T-helper 22 cell (primary cell): ENCODE measurements around the gene CRISP2.

ENCODE experiments used
- DNase-seq: peaks from one replicate; pipeline ENCODE4 v3.0.0-alpha.2; 2020; ENCODE audit warnings: low read depth

CRISP2 gene

DNA sequence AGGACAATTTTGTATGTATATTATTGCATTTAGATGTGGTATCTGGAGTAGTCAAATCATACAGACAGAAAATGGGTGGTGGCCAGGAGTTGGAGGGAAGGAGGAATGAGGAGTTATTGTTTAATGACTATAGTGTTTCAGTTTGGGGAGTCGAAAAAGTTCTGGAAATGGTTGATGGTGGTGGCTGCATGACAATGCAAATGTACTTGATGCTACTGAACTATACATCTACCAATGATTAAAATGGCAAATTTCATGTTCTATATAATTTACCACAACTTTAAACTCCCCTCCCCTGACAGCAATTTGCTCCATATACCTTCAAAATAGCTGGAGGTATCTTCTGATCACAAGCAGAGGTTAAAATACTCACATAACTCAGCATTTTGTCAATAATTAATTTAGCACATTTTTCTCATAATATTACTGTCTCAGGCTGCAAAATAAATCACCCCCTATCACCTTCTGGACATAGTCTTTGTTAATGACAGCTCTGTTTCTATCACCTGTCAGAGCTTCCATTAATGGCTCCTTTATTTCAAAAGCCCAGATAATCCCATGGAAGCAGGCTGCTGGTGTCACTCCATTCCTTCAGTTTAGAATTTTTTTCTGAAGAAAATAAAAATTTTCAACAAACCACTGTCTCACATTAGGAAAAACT is 51.0 kb downstream of the CRISP2 start:
- DNase-seq = no peak

DNA sequence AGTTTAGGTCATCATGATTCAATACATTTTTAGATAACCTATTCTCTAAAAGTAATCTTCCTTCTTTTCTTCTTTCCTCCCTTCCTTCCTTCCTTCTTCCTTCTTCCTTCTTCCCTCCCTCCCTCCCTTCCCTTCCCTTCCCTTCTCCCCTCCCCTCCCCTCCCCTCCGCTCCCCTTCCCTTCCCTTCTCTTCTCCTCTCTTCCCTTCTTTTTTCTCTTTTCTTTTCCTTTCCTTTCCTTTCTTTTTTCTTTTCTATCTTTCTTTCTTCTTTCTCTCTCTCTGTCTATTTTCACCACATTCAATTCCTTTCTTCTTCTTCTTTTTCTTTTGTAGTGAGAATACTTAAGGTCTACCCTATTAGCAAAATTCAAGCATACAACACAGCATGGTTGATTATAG is 59.4 kb downstream of the CRISP2 start:
- no peak for DNase-seq

DNA sequence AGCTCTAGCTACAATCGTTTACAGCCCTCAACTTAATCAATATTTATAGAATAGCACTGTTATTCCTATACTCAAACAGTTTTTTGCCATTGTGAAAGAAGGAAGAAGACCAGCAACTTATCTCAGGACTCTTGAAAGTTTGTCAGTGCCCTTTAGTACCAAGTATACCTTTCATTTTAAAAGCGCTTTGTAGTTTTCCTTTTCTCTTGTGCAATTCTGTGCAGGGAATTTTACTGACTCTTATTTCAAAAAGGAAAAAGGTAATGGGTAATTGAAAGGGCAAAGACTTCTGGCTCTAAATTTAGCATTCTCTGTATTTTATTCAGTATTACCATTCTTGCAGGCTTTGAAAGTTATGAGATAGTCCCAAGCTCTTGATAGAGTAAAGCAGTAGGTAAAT is 59.9 kb downstream of the CRISP2 start:
- no peak for DNase-seq

DNA sequence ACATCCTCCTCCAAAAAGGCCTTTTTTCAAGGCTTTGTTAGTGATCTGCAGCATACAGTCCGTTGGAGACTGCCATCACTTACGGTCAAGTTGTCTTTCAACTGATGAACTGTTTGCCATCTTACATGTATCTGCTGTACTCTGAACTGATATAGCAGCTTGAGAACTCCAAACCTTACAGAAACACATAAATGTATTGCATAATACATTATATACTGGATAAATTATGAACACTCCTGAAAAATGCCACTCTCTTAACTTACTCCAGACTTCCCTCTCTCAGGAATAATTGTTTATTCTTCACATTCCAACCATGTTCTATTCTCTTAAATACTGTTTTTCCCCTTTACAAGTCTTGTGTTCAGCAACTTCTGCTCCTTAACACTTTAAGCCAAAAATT is 62.1 kb downstream of the CRISP2 start:
- no peak for DNase-seq

DNA sequence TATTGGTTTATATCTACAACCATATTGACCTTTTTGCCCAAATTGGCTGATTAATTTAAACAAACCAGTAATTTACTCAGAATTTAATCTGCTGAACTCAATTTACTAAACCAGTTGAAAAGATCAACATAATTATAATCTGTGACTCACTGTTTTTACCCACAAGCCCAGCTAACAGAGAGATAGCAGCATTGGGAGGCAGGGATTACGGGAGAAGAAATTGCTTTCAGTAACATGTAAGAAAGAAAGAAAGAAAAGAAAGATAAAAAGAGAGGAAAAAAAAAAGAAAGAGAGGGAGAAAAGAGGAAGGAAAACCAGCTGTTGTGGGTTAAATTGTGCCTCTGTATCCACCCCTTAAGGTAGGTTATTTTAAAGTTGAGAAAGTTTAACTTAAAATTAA is 63.4 kb downstream of the CRISP2 start:
- DNase-seq = no peak

DNA sequence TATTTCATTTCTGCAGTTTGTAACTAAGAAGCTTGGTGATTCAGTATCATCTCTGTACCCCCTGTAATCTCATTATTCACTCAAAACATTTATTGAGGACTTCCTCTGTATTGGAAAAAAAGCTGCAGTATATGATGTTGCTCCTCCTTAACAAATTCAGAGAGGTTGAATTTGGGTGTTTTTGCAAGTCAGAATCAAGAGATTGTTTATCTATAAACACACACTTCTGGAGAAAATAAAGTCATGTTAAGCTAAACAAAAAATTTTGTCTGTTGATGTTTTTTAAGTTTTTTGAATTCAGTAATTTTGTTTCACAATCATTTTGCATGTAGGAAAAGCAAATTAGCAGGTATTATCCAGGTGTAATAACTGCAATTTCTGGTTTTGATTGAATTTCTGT is 65.3 kb downstream of the CRISP2 start:
- no peak for DNase-seq

DNA sequence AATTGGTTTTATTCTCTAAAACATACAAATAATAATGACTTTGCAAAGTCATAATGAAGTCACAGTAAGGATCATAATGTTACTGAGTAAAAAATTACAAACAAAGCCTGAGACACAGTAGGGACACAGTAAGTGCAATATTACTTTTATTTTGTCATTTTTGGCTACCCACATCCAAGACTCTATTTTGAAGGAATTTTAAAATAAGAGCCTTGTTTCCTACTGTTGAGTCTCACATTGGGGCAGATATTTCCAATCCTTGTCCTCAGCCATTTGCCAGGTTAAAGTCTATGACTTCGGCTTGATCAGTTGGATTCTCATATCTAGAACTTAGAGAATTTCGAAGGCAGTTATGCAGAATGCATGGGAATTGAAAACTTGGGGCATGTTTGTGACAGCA is 65.9 kb downstream of the CRISP2 start:
- no peak for DNase-seq

DNA sequence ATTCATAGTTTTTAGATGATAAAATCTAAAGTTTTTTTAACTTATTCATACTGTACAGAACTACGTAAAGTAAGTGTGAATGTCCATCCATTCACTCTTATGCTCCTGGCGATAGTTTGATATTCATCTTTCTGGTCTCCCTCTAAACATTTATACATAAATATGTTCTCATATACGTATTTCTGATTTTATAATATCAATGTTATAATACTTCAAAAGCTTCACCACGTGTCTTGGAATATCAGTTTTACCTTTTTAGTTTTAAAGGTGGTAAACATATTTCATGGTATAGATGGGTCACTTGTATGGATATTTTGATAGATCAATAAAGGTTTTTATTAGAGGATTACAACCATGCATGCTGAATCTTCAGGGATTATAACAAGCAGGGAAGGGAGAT is 66.4 kb downstream of the CRISP2 start:
- no peak for DNase-seq

DNA sequence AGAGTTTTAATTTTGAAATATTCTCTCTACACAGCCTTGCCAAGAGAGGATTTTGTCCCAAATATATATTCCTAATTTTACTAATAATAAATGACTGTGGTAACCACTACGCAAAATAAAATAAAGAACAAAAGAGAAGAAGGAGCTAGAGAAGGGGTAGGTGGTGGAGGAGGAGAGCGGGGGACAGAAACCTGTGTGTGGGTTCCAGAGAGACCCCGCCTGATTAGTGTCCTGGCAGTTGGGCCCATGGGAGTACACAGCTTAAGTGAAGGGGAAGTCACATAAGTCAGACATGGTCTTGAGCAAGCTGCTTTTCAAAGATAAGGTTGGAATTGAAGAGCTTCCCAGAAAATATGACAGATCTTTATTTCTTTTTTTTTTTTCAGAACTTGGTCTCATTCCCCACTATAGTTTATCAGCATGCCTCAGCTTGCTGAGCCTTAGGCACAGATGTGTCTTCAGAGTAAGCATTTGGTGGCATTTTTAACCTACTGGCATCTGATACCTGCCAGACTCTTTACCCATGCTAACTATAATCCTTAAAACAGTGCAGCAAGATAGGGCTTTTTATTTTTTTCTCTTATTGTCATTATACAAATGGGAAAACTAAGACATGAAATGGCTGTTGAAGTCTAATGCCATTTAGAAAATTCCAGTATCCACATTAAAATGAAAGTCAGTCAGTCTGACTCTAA is 67.1 kb downstream of the CRISP2 start:
- no peak for DNase-seq

DNA sequence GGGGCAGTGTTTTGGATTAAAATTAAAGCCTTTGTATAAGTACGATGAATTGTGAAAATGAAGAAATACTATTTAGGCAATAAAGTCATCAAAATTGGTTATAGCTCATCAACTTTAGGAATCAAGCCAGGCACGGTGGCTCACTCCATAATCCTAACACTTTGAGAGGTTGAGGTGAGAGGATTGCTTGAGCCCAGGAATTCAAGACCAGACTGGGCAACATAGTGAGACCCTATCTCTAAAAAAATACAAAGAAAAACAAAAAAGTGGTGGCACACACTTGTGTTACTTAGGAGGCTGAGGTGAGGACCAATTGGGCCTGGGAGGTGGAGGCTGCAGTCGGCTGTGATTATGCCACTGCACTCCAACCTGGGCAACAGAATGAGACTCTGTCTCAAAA is 68.2 kb downstream of the CRISP2 start:
- no peak for DNase-seq
